Inflammatory macrophage treated with lipopolysaccharide for 4 hours (primary cell): ENCODE measurements around the gene CENPE.
"Not testable (repeated sequence)": the region's sequence is repeated elsewhere in the genome, so short reads cannot be mapped to it uniquely, and the experiment has no call there.

Source experiments
- DNase-seq: peaks from one replicate; pipeline ENCODE4 v3.0.0-alpha.2; 2020

Gene CENPE, protein sequence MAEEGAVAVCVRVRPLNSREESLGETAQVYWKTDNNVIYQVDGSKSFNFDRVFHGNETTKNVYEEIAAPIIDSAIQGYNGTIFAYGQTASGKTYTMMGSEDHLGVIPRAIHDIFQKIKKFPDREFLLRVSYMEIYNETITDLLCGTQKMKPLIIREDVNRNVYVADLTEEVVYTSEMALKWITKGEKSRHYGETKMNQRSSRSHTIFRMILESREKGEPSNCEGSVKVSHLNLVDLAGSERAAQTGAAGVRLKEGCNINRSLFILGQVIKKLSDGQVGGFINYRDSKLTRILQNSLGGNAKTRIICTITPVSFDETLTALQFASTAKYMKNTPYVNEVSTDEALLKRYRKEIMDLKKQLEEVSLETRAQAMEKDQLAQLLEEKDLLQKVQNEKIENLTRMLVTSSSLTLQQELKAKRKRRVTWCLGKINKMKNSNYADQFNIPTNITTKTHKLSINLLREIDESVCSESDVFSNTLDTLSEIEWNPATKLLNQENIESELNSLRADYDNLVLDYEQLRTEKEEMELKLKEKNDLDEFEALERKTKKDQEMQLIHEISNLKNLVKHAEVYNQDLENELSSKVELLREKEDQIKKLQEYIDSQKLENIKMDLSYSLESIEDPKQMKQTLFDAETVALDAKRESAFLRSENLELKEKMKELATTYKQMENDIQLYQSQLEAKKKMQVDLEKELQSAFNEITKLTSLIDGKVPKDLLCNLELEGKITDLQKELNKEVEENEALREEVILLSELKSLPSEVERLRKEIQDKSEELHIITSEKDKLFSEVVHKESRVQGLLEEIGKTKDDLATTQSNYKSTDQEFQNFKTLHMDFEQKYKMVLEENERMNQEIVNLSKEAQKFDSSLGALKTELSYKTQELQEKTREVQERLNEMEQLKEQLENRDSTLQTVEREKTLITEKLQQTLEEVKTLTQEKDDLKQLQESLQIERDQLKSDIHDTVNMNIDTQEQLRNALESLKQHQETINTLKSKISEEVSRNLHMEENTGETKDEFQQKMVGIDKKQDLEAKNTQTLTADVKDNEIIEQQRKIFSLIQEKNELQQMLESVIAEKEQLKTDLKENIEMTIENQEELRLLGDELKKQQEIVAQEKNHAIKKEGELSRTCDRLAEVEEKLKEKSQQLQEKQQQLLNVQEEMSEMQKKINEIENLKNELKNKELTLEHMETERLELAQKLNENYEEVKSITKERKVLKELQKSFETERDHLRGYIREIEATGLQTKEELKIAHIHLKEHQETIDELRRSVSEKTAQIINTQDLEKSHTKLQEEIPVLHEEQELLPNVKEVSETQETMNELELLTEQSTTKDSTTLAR (N-terminal part only)

DNA sequence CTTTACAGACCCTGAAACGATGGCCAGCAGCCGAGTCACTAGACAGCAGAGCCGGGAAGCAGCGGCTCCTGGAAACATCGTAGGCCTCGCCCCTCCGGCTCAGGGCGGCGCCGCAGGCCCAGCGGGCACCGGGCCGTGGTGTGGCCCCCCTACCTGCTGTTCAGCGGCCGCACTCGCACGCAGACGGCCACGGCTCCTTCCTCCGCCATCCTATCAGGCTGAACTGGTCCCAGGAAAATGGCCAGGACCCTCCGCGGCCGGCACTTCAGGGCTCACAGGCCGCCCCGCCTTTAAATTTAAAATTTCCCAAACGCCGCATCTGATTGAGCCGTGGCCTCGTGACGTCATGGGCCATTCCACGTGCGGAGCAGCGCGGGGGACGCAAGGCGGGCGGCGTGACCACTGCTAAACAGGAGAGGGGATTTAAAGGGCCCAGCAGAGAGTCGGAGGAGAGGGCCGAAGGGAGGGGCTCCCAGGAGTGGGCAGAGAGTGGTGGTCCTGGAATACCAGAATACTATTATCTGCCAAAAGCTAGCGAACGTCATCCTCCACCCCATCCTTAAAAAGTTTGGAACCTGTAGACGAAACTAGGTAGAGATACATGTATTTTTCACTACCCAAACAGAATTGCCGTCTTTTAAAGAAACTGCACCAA lies at the start of gene CENPE:
TSS of gene CENPE (minus strand) at position 233 of the 655 bp plus-strand sequence. CDS start at position 209, 24 bp downstream.
- DNase-seq, result peak; percentile 83

DNA sequence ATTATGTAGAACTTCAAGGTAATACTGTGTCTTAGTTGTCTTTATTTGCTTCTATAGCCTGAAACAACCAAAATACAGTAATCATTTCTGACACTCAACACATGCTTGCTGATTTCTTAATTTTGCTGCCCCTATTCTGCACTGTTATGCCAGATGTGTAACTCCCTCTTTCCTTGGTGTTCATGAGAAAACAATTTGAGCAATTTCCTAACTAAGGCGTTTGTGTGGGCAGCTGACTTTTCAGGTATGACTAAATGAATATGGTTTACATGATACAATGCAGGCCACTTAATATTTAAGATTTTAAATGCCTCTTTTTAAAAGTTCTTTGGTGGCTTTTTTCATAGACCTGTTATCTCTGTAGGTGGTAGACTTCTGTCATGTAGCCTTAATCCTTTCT lies 46.1 kb upstream of the CENPE start:
- no peak for DNase-seq

DNA sequence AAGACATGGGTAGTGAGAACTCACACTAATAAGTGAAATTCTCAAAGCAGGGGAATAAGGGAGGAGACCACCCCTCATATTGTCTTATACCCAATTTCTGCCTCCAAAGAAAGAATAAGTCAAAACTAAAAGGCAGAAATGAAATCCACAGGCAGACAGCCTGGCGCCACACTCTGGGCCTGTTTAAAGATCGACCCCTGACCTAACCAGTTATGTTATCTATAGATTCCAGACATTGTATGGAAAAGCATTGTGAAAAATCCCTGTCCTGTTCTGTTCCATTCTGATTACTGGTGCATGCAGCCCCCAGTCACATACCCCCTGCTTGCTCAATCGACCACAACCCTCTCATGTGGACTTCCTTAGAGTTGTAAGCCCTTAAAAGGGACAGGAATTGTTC lies 32.8 kb upstream of the CENPE start:
- not testable (repeated sequence) for DNase-seq

DNA sequence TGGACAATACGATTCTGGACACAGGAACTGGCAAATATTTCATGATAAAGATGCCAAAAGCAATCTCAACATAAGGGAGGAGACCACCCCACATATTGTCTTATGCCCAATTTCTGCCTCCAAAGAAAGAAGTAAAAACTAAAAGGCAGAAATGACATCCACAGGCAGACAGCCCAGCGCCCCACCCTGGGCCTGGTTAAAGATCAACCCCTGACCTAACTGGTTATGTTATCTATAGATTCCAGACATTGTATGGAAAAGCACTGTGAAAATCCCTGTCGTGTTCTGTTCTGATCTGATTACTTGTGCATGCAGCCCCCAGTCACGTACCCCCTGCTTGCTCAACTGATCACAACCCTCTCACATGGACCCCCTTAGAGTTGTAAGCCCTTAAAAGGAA lies 25.4 kb upstream of the CENPE start:
- not testable (repeated sequence) for DNase-seq

DNA sequence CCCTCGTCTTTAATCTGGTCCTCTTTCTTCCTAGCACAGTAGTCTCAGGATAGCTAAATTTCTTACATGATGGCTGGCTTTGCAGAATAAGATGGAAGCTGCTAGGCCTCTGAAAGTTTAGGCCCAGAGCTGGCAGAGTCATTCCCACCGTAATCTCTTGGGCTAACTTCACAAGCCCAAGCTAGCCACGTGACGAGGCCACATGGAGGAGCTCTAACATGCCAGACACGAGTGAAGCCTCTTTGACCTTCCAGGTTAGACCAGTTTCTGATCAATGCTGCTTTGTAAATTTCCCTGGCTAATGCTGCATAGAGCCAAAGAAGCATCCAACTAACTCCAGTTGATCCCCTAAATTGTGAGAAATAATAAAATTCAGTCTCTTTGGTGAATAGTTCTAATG lies 9.5 kb upstream of the CENPE start:
- no peak for DNase-seq

DNA sequence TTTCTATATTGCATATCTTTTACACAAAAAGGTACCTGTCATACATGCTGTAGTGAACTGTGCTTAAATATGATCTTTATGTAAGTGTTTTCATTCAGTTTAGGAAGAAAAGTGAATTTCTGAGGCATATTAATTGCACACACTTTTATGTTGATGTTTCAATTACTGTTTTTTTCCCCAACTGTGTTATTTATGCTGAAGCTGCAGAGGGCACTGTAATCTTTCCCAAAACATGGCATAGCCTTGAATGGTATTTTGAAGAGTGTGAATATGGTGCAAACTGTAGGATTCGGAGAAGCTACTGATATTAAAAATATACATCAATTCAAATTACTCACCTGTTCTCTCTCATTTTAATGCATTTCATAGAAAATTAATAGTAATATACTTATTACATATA lies 6.0 kb upstream of the CENPE start:
- DNase-seq, result no peak

DNA sequence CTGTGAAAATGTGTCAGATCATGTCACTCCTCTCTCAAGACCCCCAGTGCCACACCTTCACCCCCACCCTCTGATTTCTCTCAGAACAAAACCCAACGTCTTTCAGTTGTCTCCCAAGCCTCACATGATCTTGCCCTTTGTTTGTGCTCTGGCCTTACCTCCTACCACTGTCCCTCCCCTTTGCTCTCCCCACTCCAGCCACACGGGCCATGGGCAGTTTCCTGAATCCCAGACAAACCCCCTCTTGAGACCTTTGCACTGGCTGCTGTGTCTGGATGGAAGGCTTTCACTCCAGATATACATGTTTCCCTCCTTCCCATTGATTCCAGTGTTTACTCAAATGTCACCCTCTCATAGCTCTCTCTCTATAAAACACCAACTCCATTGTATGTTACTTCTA lies 3.6 kb upstream of the CENPE start:
- DNase-seq, result no peak

DNA sequence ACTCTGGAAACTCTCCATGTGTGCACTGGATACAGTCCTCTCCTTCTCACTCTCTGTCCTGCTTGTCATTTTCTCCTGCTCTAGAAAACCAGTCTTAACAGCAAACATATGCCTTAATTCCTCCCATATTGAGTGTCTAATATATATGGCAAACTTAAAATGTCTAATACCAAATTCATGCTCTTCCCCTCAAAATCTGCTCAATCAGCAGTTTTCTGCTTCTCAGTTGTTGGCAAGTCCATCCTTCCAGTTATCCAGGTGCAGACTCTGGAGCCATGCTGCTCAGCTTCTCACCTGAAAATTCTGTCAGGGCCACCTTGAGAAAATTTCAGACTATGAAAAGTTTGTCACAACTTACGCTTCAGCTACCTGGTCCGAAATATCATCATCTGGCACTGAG lies 3.1 kb upstream of the CENPE start:
- no peak for DNase-seq

DNA sequence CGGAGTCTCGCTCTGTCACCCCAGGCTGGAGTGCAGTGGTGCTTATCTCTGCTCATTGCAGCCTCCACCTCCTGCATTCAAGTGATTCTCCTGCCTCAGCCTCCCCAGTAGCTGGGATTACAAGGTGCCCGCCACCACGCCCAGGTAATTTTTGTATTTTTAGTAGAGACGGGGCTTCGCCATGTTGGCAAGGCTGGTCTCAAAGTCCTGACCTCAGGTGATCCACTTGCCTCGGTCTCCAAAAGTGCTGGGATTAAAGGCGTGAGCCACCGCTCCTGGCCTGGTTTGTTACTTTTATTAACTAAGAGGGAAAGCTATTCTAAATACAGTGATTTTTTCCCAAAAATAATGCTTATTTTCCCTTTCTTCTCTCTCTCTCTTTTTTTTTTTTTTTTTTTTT lies 866 bp upstream of the CENPE start:
- no peak for DNase-seq

DNA sequence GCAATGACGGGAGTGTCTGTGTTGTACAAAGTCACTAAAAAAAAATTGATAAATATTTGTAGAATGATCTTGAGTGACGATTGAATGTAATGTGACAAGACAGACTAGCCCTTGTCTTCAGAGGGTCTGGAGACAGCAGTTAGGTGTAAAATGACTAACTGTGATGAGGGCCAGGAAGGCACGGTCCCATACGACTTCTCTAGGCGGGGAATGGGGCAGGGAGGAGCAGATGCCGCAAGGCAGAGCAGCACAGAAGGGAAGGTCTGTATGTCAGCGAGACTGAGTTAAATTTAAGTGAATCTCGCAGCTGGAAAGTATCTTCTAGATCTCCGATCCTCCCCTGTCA lies 405 bp downstream of the CENPE start:
- DNase-seq, result peak; percentile 3

DNA sequence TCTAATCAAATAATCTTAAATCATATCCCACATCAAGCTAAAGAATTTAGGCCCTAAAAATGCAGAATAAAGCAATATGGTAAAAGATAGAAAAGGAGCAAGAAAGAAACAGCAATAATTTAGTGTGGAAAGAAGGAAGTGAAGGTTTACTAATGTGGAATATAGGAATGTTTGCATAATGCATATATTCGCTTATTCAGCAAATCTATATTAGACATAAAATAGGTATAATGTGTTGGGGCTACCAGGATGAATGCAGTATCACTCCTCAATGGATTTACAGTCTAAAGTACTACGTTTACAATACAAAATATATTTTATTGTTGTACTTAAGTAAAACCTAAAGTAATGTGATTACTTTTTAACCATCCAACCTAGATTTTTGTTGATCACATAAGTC lies 4.7 kb downstream of the CENPE start:
- no peak for DNase-seq

DNA sequence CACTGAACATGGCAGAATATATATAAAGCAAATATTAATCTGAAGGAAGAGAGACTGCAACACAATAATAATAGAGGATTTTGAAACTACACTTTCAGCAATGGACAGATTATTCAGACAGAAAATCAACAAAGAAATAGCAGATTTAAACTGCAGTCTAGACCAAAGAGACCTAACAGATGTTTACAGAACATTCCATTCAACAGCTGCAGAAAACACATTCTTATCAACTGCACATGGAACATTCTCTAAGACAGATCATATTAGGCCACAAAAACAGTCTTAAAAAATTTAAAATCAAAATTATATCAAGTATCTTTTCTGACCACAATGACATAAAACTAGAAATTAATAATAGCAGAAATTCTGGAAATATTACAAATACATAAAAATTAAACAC lies 27.1 kb downstream of the CENPE start:
- no peak for DNase-seq

DNA sequence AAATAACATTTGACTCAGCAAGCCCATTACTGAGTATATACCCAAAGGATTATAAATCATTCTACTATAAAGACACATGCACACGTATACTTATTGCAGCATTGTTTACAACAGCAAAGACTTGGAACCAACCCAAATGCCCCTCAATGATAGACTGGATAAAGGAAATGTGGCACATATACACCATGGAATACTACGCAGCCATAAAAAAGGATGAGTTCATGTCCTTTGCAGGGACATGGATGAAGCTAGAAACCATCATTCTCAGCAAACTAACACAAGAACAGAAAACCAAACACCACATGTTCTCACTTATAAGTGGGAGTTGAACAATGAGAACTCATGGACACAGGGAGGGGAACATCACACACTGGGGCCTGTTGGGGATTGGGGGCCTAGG lies 28.4 kb downstream of the CENPE start:
- DNase-seq, result not testable (repeated sequence)

DNA sequence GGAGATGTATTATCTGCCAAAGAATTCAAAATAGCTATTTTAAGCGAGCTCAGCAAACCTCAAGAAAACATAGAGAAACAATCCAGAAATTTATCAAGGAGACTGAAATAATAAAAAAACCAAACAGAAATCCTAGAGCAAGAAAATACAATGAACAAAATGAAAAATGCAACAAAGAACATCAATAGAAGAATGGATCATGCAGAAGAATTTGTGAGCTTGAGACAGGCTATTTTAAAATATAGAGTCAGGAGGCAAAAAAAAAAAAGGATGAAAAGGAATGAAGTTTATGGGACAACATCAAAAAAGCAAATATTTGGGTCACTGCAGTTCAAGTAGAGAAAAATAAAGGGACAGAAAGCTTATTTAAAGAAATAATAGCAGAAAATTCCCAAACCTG lies 29.1 kb downstream of the CENPE start:
- DNase-seq, result no peak

DNA sequence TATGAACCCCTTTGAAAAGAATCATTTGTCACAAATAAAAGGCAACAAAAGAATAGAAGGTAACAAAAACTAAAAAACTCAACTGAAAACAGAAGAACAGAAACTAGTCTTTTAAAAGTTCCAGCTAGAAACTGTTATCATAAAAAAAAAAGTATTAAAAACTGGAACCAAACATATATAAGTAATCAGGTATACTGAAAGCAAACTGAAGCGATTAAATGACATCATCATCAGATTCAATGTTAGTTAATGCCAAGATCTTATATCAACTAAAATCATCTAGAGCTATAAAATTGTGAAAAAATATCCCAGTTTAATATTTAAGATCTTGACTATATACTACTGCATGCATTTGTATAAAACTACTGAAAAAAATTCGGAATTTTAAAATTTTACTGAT lies 36.0 kb downstream of the CENPE start:
- no peak for DNase-seq

DNA sequence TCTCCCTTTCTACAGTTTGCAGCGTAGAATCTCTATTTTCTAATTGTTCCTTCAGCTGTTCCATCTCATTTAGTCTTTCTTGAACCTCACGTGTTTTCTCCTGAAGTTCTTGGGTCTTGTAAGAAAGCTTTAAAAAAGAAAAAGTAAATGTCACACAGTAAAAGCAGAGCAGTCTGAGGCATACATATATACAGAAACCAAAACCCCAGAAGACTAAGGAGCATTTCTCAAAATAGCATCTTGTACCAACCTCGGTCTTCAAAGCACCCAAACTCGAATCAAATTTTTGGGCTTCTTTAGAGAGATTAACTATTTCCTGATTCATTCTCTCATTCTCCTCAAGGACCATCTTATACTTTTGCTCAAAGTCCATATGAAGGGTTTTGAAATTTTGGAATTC lies 39.4 kb downstream of the CENPE start:
- DNase-seq, result no peak

DNA sequence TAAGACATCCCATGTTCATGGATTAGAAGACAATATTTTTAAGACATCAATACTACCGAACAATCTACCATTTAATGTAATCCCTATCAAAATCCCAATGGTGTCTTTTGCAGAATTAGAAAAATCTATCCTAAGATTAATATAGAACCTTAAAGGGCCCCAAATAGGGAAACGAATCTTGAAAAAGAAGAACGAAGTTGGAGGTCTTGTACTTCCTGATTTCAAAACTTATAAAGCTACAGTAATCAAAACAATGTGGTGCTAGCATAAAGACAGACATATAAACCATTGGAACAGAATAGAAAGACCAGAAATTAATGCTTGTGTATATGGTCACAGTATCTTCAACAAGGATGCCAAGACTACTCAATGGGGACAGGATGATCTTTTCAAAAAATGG lies 42.0 kb downstream of the CENPE start:
- DNase-seq, result peak; percentile 68

DNA sequence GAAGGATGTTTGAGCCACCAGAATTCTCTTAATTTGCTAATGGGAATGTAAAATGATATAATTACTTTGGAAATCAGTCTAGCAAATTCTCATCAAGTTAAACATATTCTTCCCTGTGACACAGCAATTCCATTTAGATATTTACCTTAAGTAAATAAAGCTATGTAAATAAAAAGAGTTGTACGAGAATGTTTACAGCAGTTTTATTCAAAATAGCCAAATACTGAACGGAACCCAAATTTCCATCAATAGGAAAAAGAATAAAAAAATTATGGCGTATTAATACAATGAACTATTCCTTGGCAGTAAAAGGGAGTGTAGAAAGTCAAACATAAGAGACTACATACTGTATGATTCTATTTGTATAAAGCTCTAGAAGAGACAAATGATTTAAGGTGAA lies 45.8 kb downstream of the CENPE start:
- DNase-seq, result no peak

DNA sequence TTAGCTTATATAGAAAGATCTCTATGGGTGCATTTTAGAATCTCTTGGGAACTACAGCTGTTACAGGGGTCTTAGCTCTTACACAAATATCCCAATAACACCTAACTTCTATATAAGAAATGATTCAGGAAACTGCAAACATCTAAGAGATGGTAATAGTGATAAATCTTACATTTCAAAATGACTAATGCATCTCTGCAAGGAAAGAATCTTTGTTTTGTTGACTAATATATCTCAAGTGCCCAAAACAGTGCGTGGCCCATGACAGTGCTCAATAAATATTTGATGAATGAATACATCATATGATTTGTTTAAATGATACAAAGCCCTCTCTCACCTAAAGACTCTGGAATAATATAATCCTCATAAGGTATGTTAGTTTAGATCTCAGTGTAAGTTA lies 47.5 kb downstream of the CENPE start:
- DNase-seq, result no peak

DNA sequence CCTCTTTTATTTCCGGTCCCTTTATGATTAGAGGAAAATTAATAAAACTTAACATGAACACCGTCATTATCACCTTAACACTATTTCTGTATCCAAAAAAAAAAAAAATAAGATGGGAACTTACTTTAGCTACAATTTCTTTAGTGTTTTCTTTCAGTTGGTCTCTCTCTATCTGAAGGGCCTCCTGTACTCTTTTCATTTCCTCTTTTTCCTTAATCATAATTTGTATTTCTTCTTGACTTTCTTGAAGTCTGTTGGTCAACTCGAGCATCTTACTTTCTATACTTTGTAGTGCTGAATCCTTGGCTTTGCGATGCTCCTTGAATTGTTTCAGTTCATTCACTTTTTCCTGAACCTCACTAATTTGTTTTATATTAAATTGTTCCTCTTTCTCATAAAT lies 53.2 kb downstream of the CENPE start:
- DNase-seq, result no peak

DNA sequence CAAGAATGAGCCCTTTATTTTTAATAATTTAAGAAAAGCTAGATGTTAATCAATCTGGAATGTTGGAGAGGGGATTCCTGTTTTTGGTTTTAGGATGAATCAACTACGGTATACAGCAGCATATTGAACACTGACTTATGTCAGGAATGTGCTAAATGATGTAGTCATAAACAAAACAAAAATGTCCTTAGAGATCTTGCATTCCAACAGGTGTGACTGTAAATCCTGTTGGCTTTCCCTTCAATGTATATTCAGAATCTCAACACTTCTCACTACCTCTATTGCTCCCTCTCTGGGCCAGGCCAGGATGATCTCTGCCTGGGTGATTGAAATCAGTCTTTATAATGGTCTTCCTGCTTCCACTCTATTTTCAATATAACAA lies 60.7 kb downstream of the CENPE start:
- DNase-seq, result no peak

DNA sequence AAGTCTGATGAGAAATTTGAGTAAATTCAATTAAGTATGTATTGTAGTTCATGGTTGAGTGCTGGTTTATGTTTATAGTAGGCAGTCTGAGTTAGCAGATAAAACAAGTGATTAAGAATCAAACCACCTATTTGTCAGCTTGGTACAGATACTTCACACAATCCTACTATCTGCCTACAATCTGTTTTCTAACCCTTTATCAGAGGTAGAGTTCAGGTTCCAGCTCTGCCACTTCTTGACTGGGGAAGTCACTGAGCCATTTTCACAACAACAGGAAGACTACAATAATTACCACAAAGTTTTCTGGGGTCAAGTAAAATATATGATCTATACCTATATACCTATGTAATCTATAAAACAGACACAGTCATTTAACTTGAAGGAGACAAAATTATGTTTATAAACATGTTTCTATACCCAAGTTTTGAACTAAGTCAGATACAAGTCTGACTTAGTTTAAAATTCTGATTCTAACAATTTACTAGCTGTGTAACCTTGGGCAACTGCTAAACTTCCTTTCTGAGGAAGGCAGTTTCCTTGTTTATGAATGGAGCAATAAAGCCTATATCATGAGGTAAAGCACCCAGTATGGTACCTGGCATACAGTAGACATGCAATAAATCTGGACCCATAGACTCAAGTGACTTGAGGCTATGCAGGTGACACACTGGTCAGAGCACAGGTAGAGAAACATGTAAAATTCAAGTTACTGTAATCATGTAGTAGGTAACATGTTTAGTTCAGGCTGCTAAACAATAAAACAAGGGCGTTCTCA lies 61.3 kb downstream of the CENPE start:
- no peak for DNase-seq
